ENCODE measurements around the gene PHETA1. TPM values are rescaled to one million over a fixed set of nuclear protein-coding genes. Genes with fewer than 3 reads are reported as not detected.

Gene PHETA1
- total RNA-seq, 2 experiments from 2014 or later, result 1.4 to 2.2 TPM

GRCh38 chr12:111410431-111411184 is 41.7 kb upstream of the PHETA1 start:
- no peaks in the 10 kb centered on the region for H3K9me3 Mint-ChIP-seq
- intact Hi-C loops (cut with micrococcal nuclease), result no loop called here
- POLR2A ChIA-PET, result interaction anchor here (1.8 kb wide), 1 partner anchor 41 kb away, joined by 6 read pairs; no protein-coding TSS in a partner anchor
- H3K27ac Mint-ChIP-seq, result peak overlapping the region; percentile 79
- CTCF ChIA-PET, result interaction anchor here (1.7 to 25.7 kb wide), 3 partner anchors 14 to 37 kb away, joined by 4 to 1161 read pairs (median 58); no protein-coding TSS in a partner anchor
- DNase-seq, result no peak
- H3K4me1 Mint-ChIP-seq (ENCODE audit: low read depth), result peaks cover 76% of the 10 kb centered on the region
- H3K4me3 Mint-ChIP-seq, result peak overlapping the region; percentile 32
- no peaks in the 10 kb centered on the region for H3K27me3 Mint-ChIP-seq
- H3K36me3 Mint-ChIP-seq, result peaks cover 22% of the 10 kb centered on the region

GRCh38 chr12:111409780-111410430 is 41.0 kb upstream of the PHETA1 start:
- no peaks in the 10 kb centered on the region for H3K27me3 Mint-ChIP-seq
- CTCF ChIA-PET, result interaction anchor here (1.7 to 25.7 kb wide), 3 partner anchors 14 to 37 kb away, joined by 4 to 1161 read pairs (median 58); no protein-coding TSS in a partner anchor

GRCh38 chr12:111409403-111409779 is 40.5 kb upstream of the PHETA1 start:
- Mint-ChIP-seq H3K36me3 (peaks cover 18% of the 10 kb centered on the region), H3K27ac (peak overlapping the region; percentile 80), H3K4me1 (ENCODE audit: low read depth) (peaks cover 72% of the 10 kb centered on the region), H3K9me3 (no peaks in the 10 kb centered on the region), H3K4me3 (peak overlapping the region; percentile 63), H3K27me3 (no peaks in the 10 kb centered on the region)
- intact Hi-C loops (cut with micrococcal nuclease), result loop anchor here (5.0 kb wide), 1 partner anchor 188 kb away; the partner anchor contains the start of gene ATXN2
- peak; percentile 41 for DNase-seq
- CTCF ChIA-PET, result interaction anchor here (1.6 to 25.7 kb wide), 4 partner anchors 13 to 38 kb away, joined by 4 to 1161 read pairs (median 32); no protein-coding TSS in a partner anchor
- POLR2A ChIA-PET, result interaction anchor here (7.7 kb wide), 1 partner anchor 35 kb away, joined by 91 read pairs; no protein-coding TSS in a partner anchor

More at GRCh38 chr12:111409780-111410430, 41.0 kb upstream of the PHETA1 start:
- Mint-ChIP-seq H3K27ac (peak overlapping the region; percentile 80), H3K9me3 (no peaks in the 10 kb centered on the region), H3K4me3 (peak overlapping the region; percentile 63), H3K4me1 (ENCODE audit: low read depth) (peaks cover 73% of the 10 kb centered on the region), H3K36me3 (peaks cover 19% of the 10 kb centered on the region)
- intact Hi-C loops (cut with micrococcal nuclease), result loop anchor here (5.0 kb wide), 1 partner anchor 187 kb away; the partner anchor contains the start of gene ATXN2
- peak; percentile 67 for DNase-seq
- POLR2A ChIA-PET, result interaction anchor here (7.7 kb wide), 1 partner anchor 35 kb away, joined by 91 read pairs; no protein-coding TSS in a partner anchor

- H3K27ac Mint-ChIP-seq, result peak overlapping the region; percentile 80
- H3K4me1 Mint-ChIP-seq (ENCODE audit: low read depth), result peaks cover 75% of the 10 kb centered on the region
- ChIA-PET POLR2A (interaction anchor here (1.0 to 7.7 kb wide), 3 partner anchors 21 to 36 kb away, joined by 4 to 91 read pairs (median 9); no protein-coding TSS in a partner anchor), CTCF (interaction anchor here (1.4 to 25.7 kb wide), 4 partner anchors 12 to 119 kb away, joined by 3 to 1161 read pairs (median 32); no protein-coding TSS in a partner anchor)
- peaks cover 18% of the 10 kb centered on the region for H3K36me3 Mint-ChIP-seq
- intact Hi-C loops (cut with micrococcal nuclease), result loop anchor here (5.0 kb wide), 1 partner anchor 188 kb away; the partner anchor contains the start of gene ATXN2
- H3K27me3 Mint-ChIP-seq, result no peaks in the 10 kb centered on the region
- H3K9me3 Mint-ChIP-seq, result no peaks in the 10 kb centered on the region
- no peak for DNase-seq
- H3K4me3 Mint-ChIP-seq, result peak overlapping the region; percentile 63
Measured at GRCh38 chr12:111408686-111409402, 39.9 kb upstream of the PHETA1 start.

GRCh38 chr12:111408116-111408440 is 39.2 kb upstream of the PHETA1 start:
- ChIA-PET POLR2A (interaction anchor here (1.0 to 7.7 kb wide), 3 partner anchors 21 to 37 kb away, joined by 4 to 91 read pairs (median 9); no protein-coding TSS in a partner anchor), CTCF (interaction anchor here (1.4 to 25.7 kb wide), 4 partner anchors 12 to 120 kb away, joined by 3 to 1161 read pairs (median 32); no protein-coding TSS in a partner anchor)
- Mint-ChIP-seq H3K36me3 (peaks cover 14% of the 10 kb centered on the region), H3K9me3 (no peaks in the 10 kb centered on the region), H3K27ac (peak overlapping the region; percentile 58), H3K4me3 (peak overlapping the region; percentile 88), H3K27me3 (no peaks in the 10 kb centered on the region), H3K4me1 (ENCODE audit: low read depth) (peaks cover 75% of the 10 kb centered on the region)
- intact Hi-C loops (cut with micrococcal nuclease), result loop anchor here (5.0 kb wide), 1 partner anchor 189 kb away; the partner anchor contains the start of gene ATXN2
- no peak for DNase-seq

GRCh38 chr12:111407377-111408115 is 38.7 kb upstream of the PHETA1 start:
- no peaks in the 10 kb centered on the region for H3K27me3 Mint-ChIP-seq
- peak overlapping the region; percentile 88 for H3K4me3 Mint-ChIP-seq
- peaks cover 14% of the 10 kb centered on the region for H3K36me3 Mint-ChIP-seq
- peaks cover 74% of the 10 kb centered on the region for H3K4me1 Mint-ChIP-seq (ENCODE audit: low read depth)
- intact Hi-C loops (cut with micrococcal nuclease), result loop anchor here (5.0 kb wide), 1 partner anchor 190 kb away; the partner anchor contains the start of gene ATXN2
- H3K27ac Mint-ChIP-seq, result peak overlapping the region; percentile 93
- no peak for DNase-seq
- ChIA-PET CTCF (interaction anchor here (1.4 to 25.7 kb wide), 4 partner anchors 11 to 120 kb away, joined by 3 to 1161 read pairs (median 32); no protein-coding TSS in a partner anchor), POLR2A (interaction anchor here (1.0 to 7.7 kb wide), 5 partner anchors 22 to 48 kb away, joined by 3 to 91 read pairs (median 6); no protein-coding TSS in a partner anchor)
- H3K9me3 Mint-ChIP-seq, result no peaks in the 10 kb centered on the region

- DNase-seq, result peak; percentile 75
- ChIA-PET CTCF (interaction anchor here (8.8 to 25.7 kb wide), 2 partner anchors 10 to 41 kb away, joined by 58 to 1161 read pairs; no protein-coding TSS in a partner anchor), POLR2A (interaction anchor here (1.0 to 7.7 kb wide), 4 partner anchors 28 to 49 kb away, joined by 3 to 91 read pairs (median 8); no protein-coding TSS in a partner anchor)
- H3K4me1 Mint-ChIP-seq (ENCODE audit: low read depth), result peaks cover 66% of the 10 kb centered on the region
- no peaks in the 10 kb centered on the region for H3K9me3 Mint-ChIP-seq
- intact Hi-C loops (cut with micrococcal nuclease), result loop anchor here (5.0 kb wide), 1 partner anchor 191 kb away; the partner anchor contains the start of gene ATXN2
- peaks cover 10% of the 10 kb centered on the region for H3K36me3 Mint-ChIP-seq
- no peaks in the 10 kb centered on the region for H3K27me3 Mint-ChIP-seq
- peak overlapping the region; percentile 88 for H3K4me3 Mint-ChIP-seq
- H3K27ac Mint-ChIP-seq, result peak overlapping the region; percentile 93
Measured at GRCh38 chr12:111406474-111407376, 37.8 kb upstream of the PHETA1 start.

- no peaks in the 10 kb centered on the region for H3K9me3 Mint-ChIP-seq
- peaks cover 10% of the 10 kb centered on the region for H3K36me3 Mint-ChIP-seq
- peak within 1 kb of the TSS; percentile 94 for H3K27ac Mint-ChIP-seq
- peaks cover under 1% of the 10 kb centered on the region for H3K27me3 Mint-ChIP-seq
- peak; percentile 88 for DNase-seq
- POLR2A ChIA-PET, result interaction anchor here (1.6 to 7.7 kb wide), 2 partner anchors 39 to 43 kb away, joined by 6 to 91 read pairs; no protein-coding TSS in a partner anchor
- H3K4me1 Mint-ChIP-seq (ENCODE audit: low read depth), result peaks cover 59% of the 10 kb centered on the region
- intact Hi-C loops (cut with micrococcal nuclease), result loop anchor here (1.0 to 5.0 kb wide), 4 partner anchors 24 to 191 kb away; partner anchors contain the start of gene ATXN2
- H3K4me3 Mint-ChIP-seq, result peak within 1 kb of the TSS; percentile 88
- CTCF ChIA-PET, result interaction anchor here (1.9 to 25.7 kb wide), 4 partner anchors 10 to 41 kb away, joined by 7 to 1161 read pairs (median 42); no protein-coding TSS in a partner anchor
Measured at GRCh38 chr12:111405859-111406473, 37.1 kb upstream of the PHETA1 start, which contains the start of gene SH2B3. TSS of gene SH2B3 (plus strand) at chr12:111405923. CDS start at chr12:111418146, 12,223 bp downstream.

Measured in activated CD4-positive, alpha-beta memory T cell treated with anti-CD3 and anti-CD28 coated beads for 36 hours (primary cell).